GM23338 (cell line): ENCODE measurements around the gene AGPAT3. TPM values are rescaled to one million over a fixed set of nuclear protein-coding genes. Genes with fewer than 3 reads are reported as not detected.

ENCODE experiments used
- ATAC-seq: fragments of 200-7000 bp; cut with Tn5 transposase; 3 replicates; pipeline ENCODE4 v1.9.1; 2020
- DNase-seq: peaks from one replicate; pipeline ENCODE4 v3.0.0-alpha.2; 2015; ENCODE audit warnings: low spot score
- H2AFZ ChIP-seq: fragments of 200-600 bp; sonication (generic); 2 replicates; pipeline ENCODE4 v1.8.0; 2016; ENCODE audit warnings: antibody characterized with exemption, mild to moderate bottlenecking, moderate library complexity
- H3F3A ChIP-seq: fragments of 200-600 bp; sonication (generic); replicated peaks from 2 replicates; pipeline ENCODE4 v1.8.0; 2017; ENCODE audit warnings: antibody characterized with exemption, mixed run types, low read depth
- H3K27ac ChIP-seq: fragments of 200-600 bp; sonication (generic); 2 replicates; pipeline ENCODE4 v1.6.1; 2016; ENCODE audit warnings: low read depth
- H3K27me3 ChIP-seq: fragments of 200-600 bp; sonication (generic); 2 replicates; pipeline ENCODE4 v1.8.0; 2016; ENCODE audit warnings: mild to moderate bottlenecking, mixed run types, moderate library complexity; ENCODE audit not compliant: insufficient read depth
- H3K36me3 ChIP-seq: fragments of 200-600 bp; sonication (generic); 2 replicates; pipeline ENCODE4 v1.8.0; 2016; ENCODE audit warnings: mild to moderate bottlenecking; ENCODE audit not compliant: insufficient read depth
- H3K4me1 ChIP-seq: fragments of 200-600 bp; sonication (generic); 2 replicates; pipeline ENCODE4 v1.8.0; 2016; ENCODE audit warnings: mild to moderate bottlenecking, moderate library complexity; ENCODE audit not compliant: insufficient read depth
- H3K4me2 ChIP-seq: fragments of 200-600 bp; sonication (generic); 2 replicates; pipeline ENCODE4 v1.7.1; 2017; ENCODE audit warnings: mixed run types
- H3K4me3 ChIP-seq: fragments of 200-600 bp; sonication (generic); 2 replicates; pipeline ENCODE4 v1.6.1; 2016; ENCODE audit warnings: mixed run types
- H3K79me2 ChIP-seq: fragments of 200-600 bp; sonication (generic); replicated peaks from 2 replicates; pipeline ENCODE4 v1.8.0; 2017; ENCODE audit warnings: mild to moderate bottlenecking; ENCODE audit not compliant: insufficient read depth
- H3K9me2 ChIP-seq: fragments of 200-600 bp; sonication (generic); 2 replicates; pipeline ENCODE4 v1.8.0; 2017; ENCODE audit not compliant: insufficient read depth
- H4K20me1 ChIP-seq: fragments of 200-600 bp; sonication (generic); replicated peaks from 2 replicates; pipeline ENCODE4 v1.8.0; 2017; ENCODE audit warnings: mild to moderate bottlenecking; ENCODE audit not compliant: insufficient read depth
- H3K27ac Mint-ChIP-seq: 2 replicates; pipeline ENCODE4 v1.8.0; 2020; ENCODE audit warnings: inconsistent platforms, mild to moderate bottlenecking, moderate library complexity, mixed read lengths
- H3K27me3 Mint-ChIP-seq: 3 replicates; pipeline ENCODE4 v1.8.0; 2022; ENCODE audit warnings: low read depth, mild to moderate bottlenecking, moderate library complexity, mixed read lengths, inconsistent platforms; ENCODE audit not compliant: insufficient read depth, poor library complexity
- H3K36me3 Mint-ChIP-seq: 3 replicates; pipeline ENCODE4 v1.8.0; 2021; ENCODE audit warnings: low read depth, mild to moderate bottlenecking, inconsistent platforms, moderate library complexity, mixed read lengths
- H3K4me1 Mint-ChIP-seq: 3 replicates; pipeline ENCODE4 v1.8.0; 2020; ENCODE audit warnings: mild to moderate bottlenecking, inconsistent platforms, mixed read lengths
- H3K4me3 Mint-ChIP-seq: 3 replicates; pipeline ENCODE4 v1.8.0; 2021; ENCODE audit warnings: moderate library complexity, mild to moderate bottlenecking, inconsistent platforms, mixed read lengths
- H3K9me3 Mint-ChIP-seq: 3 replicates; pipeline ENCODE4 v1.8.0; 2020; ENCODE audit warnings: moderate library complexity, mild to moderate bottlenecking, inconsistent platforms, mixed read lengths
- CREB1 ChIP-seq: fragments of 250-450 bp; sonication (Bioruptor Pico); IDR thresholded peaks from 2 replicates; pipeline ENCODE4 v1.5.0; 2020; ENCODE audit warnings: low read depth, mild to moderate bottlenecking, moderate library complexity
- CTCF ChIP-seq, 2 experiments: fragments of 200-600 bp in 1 of 2; sonication (generic) in 1 of 2; conservative IDR thresholded peaks; 2 replicates each; pipeline versions ENCODE4 v1.5.1 to v1.6.1; 2016 to 2017; ENCODE audit warnings: antibody characterized with exemption in 2 of 2, low read depth in 2 of 2, mild to moderate bottlenecking in 2 of 2, moderate library complexity in 1 of 2
- ETS1 ChIP-seq: IDR thresholded peaks from 2 replicates; pipeline ENCODE4 v1.6.1; 2016; ENCODE audit warnings: antibody characterized with exemption
- EZH2 ChIP-seq: fragments of 200-600 bp; sonication (generic); IDR thresholded peaks from one replicate; pipeline ENCODE4 v1.8.0; 2017; ENCODE audit warnings: antibody characterized with exemption, mild to moderate bottlenecking, low read depth; ENCODE audit not compliant: unreplicated experiment
- JUNB ChIP-seq: IDR thresholded peaks from one replicate; pipeline ENCODE4 v1.6.1; 2016; ENCODE audit warnings: antibody characterized with exemption; ENCODE audit not compliant: unreplicated experiment
- REST ChIP-seq: IDR thresholded peaks from one replicate; pipeline ENCODE4 v1.6.1; 2018; ENCODE audit warnings: antibody characterized with exemption; ENCODE audit not compliant: unreplicated experiment
- STAT1 ChIP-seq: IDR thresholded peaks from one replicate; pipeline ENCODE4 v1.6.1; 2016; ENCODE audit warnings: antibody characterized with exemption; ENCODE audit not compliant: unreplicated experiment
- ZNF114 ChIP-seq: fragments of 250-450 bp; sonication (Bioruptor Pico); IDR thresholded peaks from 2 replicates; pipeline ENCODE4 v1.5.0; 2020; ENCODE audit warnings: mild to moderate bottlenecking, moderate library complexity
- ZNF331 ChIP-seq: fragments of 250-450 bp; sonication (Bioruptor Pico); IDR thresholded peaks from 2 replicates; pipeline ENCODE4 v1.5.0; 2020; ENCODE audit warnings: low read depth, mild to moderate bottlenecking, moderate library complexity
- ZNF462 ChIP-seq: fragments of 250-450 bp; sonication (Bioruptor Pico); IDR thresholded peaks from 2 replicates; pipeline ENCODE4 v1.5.0; 2020; ENCODE audit warnings: mild to moderate bottlenecking, moderate library complexity
- polyA plus RNA-seq: library from polyadenylated mRNA; unstranded; fragments of >200 nt; fragmentation: Nextera tagmentation; extraction: Ambion mirVana; gene quantifications from 2 replicates; pipeline ENCODE4 v1.2.1, GENCODE V29; 2016
- total RNA-seq: library from RNA; depleted of rRNA; stranded (reverse); fragments of >200 nt; shearing (Covaris generic); gene quantifications from 2 replicates; pipeline ENCODE4 v1.2.3, GENCODE V29; 2014

AGPAT3 gene
- total and polyA plus RNA-seq, 2 experiments from 2014 or later = 2.1 to 6.1 TPM

GRCh38 chr21:44027607-44028286, 162.7 kb downstream of the AGPAT3 start:
- no peaks in the 10 kb centered on the region for H3F3A ChIP-seq
- TF ChIP-seq ETS1 (no peak), ZNF331 (CRISPR knock-in tag) (no peak), CREB1 (CRISPR knock-in tag) (no peak), CTCF (conservative IDR thresholded peaks at IDR 0.05; ENCODE audit: low read depth in 2 of 2) (no peak), ZNF462 (CRISPR knock-in tag) (no peak), REST (no peak), ZNF114 (no peak), JUNB (no peak), STAT1 (no peak), EZH2 (no peak)
- peaks cover 7% of the 10 kb centered on the region for H3K27me3 Mint-ChIP-seq
- H3K9me2 ChIP-seq = no peaks in the 10 kb centered on the region
- H3K27ac Mint-ChIP-seq = peak overlapping the region; percentile 79; the same call in 1 of the 2 replicates
- no peak overlapping the region for H2AFZ ChIP-seq
- H3K27me3 ChIP-seq = no peaks in the 10 kb centered on the region
- H4K20me1 ChIP-seq = peaks cover 56% of the 10 kb centered on the region
- no peak overlapping the region for H3K27ac ChIP-seq
- H3K4me3 ChIP-seq = no peak overlapping the region
- DNase-seq (no peak), ATAC-seq (no peak)
- peaks cover 9% of the 10 kb centered on the region for H3K36me3 Mint-ChIP-seq
- H3K4me2 ChIP-seq = no peak overlapping the region
- H3K79me2 ChIP-seq = peaks cover 99% of the 10 kb centered on the region
- peaks cover 21% of the 10 kb centered on the region for H3K4me1 Mint-ChIP-seq
- H3K4me3 Mint-ChIP-seq = no peak overlapping the region
- H3K36me3 ChIP-seq = peaks cover 5% of the 10 kb centered on the region; the same call in 1 of the 2 replicates
- H3K9me3 Mint-ChIP-seq = no peaks in the 10 kb centered on the region
- H3K4me1 ChIP-seq = peaks cover 21% of the 10 kb centered on the region
